GM19035 (cell line): ENCODE results near the gene MAGI2.

Source experiments
- ATAC-seq: cut with Tn5 transposase; IDR thresholded peaks from one replicate; pipeline ENCODE4 v1.9.1; 2021; ENCODE audit not compliant: unreplicated experiment

MAGI2 gene

GRCh38 chr7:78171398-78171797 lies 1282.1 kb downstream of the MAGI2 start:
- no peak for ATAC-seq

GRCh38 chr7:78170815-78171214 lies 1282.7 kb downstream of the MAGI2 start:
- no peak for ATAC-seq

- no peak for ATAC-seq
Observed at GRCh38 chr7:78169992-78170391, 1283.5 kb downstream of the MAGI2 start.

- no peak for ATAC-seq
Observed at GRCh38 chr7:78168865-78169264, 1284.6 kb downstream of the MAGI2 start.

- ATAC-seq, result no peak
Observed at GRCh38 chr7:78167860-78168259, 1285.6 kb downstream of the MAGI2 start.

DNA sequence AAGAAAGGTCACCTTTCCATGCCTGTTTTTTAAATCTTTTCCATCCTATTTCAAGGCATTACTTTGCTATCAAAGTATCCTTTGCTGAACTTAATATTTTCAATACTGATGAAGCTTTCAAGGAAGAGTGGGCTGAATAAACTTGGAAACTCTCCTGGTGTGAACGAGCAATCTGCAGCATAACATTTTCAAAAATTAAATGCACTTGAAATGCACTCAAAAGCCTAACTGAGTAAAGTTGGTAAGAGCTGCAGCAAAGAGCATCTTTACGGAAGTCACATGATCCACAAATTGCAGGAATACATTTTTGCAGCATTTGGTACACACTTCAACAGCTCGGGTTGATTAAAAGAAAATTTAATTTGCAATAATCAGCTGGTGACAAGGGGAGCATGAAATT lies 1287.6 kb downstream of the MAGI2 start:
- ATAC-seq, result no peak

- no peak for ATAC-seq
Observed at GRCh38 chr7:78165454-78165853, 1288.0 kb downstream of the MAGI2 start.

DNA sequence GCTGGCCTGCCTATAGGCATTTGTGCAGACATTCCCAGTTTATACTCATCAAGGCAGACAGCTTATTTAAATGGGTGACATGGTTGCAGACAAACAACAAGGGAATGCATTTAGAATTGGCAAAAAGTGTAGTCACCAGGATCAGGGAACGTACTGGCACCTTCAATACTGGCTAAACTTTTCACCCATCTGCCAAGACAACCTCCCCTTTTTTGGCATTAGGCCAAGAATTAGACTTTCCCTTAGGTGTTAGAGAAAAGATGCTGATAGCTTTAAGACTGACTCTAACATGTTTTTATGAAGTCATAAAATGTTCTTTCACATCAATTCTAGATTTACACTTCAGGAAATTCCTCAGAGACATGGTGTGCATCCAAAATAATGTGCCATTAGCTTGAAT lies 1289.0 kb downstream of the MAGI2 start:
- ATAC-seq, result no peak

DNA sequence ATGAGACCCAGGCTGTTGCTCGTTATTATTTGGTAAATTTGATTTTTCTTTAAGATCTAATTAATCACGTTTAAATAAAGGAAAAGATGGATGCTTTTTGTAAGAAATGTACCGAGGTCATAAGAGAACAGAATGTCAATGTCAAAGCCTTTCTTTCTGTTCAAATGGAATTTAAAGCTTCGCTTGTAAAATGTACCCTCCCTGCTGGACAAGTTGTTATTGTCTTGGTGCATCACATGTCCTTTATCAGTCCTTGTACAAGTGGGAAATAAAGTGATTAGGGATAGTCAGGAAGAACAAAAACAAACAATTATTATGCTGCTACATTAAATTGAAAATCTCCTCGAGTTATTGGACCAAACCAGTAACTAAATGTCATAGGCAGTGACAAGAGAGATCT lies 1291.7 kb downstream of the MAGI2 start:
- ATAC-seq, result no peak

- no peak for ATAC-seq
Observed at GRCh38 chr7:78159545-78159944, 1293.9 kb downstream of the MAGI2 start.

GRCh38 chr7:78153285-78153684 lies 1300.2 kb downstream of the MAGI2 start:
- ATAC-seq, result no peak

DNA sequence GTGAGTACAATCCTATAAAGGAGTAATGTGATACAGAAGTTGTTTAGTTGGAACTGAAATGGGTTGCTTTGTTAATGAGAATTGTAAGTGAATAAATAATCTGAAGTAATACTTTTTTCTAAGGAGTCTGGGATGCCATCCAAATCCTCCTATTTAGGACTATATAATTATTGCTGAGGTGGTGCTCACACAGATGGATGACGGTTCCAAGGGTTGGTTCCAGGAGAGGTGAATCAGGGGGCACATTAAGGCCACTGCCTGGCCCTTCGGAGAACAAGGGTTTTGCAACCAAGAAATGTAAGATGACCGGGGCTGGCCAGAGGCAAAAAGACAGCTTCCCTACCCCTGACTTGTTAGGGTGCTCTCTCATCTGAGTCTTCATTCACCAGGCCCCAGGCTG lies 1302.2 kb downstream of the MAGI2 start:
- ATAC-seq, result no peak

DNA sequence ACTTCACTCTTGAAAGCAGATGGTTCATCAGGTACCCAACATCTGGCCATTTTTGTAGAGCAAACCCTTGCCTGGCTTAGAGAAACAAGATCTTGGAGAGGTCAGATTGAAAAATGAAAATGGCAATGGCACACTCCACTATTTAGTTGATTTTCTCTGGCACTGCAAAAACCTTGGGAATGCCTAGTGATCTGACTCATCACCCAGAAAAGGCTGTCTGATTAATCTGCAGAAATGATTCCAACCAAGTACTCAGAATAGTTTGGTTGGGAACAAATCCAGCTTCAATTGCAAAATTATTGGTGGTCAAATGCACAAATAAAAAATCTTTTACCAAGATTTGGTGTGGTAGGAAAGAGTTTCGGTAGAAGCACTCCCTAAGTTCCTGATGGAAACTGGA lies 1303.7 kb downstream of the MAGI2 start:
- no peak for ATAC-seq

DNA sequence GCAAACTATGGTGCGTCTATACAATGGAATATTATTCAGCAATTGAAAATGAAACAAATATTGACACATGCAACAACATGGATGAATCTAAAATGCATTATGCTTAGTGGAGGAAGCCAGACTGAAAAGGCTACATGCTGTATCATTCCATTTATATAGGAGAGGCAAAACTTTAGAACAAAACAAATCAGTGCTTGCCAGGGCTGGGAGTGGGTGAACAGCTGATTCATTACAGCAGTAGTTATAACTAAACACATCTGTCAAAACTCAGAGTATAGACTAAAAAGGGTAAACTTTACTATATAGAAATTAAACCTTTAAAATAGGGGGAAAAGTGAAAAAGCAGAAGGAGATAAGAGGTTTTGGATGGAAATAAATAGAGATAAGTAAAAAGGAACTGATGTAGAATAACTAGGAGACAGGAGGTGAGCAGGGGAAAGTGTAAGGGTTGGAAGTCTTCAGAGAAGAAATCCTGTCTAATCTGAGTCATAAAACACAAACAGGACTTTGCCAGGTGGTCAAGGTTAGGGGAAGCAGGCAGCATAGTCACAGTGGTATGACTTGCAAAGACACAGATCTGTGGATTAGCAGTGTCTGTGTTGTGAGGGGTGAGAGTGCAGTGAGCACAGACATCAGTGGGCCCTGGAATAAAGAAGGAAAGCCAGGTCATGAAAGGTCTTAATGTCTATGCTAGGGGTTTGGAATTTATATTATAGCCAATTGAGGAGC lies 1305.1 kb downstream of the MAGI2 start:
- ATAC-seq, result no peak

GRCh38 chr7:78146546-78146945 lies 1306.9 kb downstream of the MAGI2 start:
- no peak for ATAC-seq

- ATAC-seq, result no peak
Observed at GRCh38 chr7:78143661-78144060, 1309.8 kb downstream of the MAGI2 start.

- ATAC-seq, result no peak
Observed at GRCh38 chr7:78141522-78142281, 1311.8 kb downstream of the MAGI2 start.

DNA sequence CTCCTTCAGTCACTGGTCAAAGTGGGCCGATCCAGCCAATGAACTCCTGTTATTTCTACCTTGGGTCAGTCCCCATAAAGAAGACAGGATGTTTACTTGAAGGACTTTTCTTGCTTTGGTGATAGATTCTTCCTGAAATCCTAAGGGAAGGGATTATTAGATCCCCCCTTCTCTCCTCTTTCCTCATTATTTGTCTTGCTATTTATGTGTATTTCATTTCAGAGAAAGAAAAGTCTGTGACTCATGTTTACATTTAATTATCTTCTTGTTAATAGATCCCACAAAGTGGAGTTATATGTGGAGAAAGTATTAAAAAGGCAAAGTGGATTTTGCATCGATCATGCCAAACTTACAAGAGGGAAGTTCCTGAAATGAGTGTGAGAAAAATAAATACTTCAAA lies 1313.4 kb downstream of the MAGI2 start:
- ATAC-seq, result no peak

DNA sequence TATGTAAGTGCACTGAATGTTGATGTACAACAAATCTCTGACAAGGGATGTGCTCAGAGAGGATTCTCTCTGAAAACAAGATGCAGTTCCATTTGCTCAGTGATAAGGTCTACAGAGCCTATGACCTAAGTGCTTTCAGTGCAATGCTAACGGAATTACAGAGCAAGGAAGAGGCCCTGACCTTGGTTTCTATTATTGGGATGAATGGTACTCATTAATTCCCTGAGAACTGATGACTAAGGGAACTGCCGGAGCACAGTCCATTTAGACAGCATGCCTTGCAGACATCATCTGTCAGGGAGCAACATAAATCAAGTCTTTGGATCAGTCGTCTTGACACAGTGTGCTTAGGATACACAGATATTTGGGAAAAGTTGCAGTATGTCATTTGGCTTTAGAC lies 1314.1 kb downstream of the MAGI2 start:
- no peak for ATAC-seq

GRCh38 chr7:78134774-78135173 lies 1318.7 kb downstream of the MAGI2 start:
- no peak for ATAC-seq

GRCh38 chr7:78134256-78134655 lies 1319.2 kb downstream of the MAGI2 start:
- no peak for ATAC-seq

DNA sequence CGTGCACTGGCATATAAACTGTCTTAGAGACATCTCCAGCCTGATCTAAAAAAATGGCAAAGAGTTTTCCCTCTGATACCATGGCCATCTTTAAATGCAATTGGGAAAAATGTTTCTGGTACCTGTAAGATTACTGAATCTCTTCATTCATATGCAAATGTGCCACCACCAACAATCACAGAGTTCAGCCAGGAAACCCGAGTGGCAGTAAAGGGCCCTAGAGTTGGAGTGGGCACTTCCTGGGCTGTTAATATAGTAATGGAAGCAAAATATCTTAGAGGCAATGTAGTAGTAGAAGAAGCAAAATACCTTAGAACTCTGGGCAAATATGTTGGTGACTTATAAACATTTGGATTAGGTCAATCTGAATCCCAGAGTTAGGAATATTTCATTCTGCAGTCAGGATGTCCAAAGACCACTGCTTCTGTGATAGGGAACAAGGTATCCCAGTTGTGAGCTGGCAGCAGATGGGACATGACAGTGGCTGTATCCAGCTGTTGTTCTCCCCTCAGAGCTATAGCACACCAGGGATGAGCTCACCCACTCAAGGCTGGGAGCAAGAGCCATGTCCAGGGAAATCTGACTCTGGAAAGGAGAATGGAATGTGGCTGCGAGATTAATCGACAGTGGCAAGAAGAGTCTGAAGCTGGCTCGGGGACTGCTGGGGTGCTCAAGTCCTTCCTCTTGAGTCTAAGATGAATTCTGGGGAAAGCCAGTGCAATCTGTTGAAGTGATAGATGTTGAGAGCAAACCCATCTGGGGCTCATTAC lies 1322.8 kb downstream of the MAGI2 start:
- ATAC-seq, result no peak
